ENCODE results near the gene CLEC4F. TPM values are rescaled to one million over a fixed set of nuclear protein-coding genes. Genes with fewer than 3 reads are reported as not detected.

Gene CLEC4F
- total and polyA plus RNA-seq, 2 experiments from 2014 or later: not detected

DNA sequence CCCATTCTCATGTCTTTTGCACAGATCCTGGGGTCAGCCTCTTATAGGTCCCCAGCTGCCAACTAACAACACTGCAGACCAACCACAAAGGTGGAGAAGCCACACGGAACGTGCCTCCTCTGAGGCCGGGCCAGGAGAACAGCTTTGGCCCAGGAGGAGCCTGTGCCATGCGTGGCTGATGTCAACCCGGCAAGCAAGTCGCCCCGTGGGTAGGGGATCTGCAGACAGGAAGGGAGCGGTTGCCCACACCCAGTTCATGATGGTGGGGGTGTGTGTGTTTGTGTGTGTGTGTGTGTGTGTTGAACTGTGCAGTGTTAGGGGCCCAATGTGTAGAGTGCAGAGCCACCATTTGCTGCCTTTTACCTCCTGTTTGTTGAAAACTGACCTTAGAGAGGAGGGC lies 2.4 kb upstream of the CLEC4F start:
- H3K27ac ChIP-seq (ENCODE audit: low read depth): no peak overlapping the region
- peaks cover 5% of the 10 kb centered on the region; the same call in 1 of the 2 replicates for H3K4me1 ChIP-seq (ENCODE audit: insufficient read depth)
- no peak overlapping the region for H3K4me3 ChIP-seq
- DNase-seq (ENCODE audit: low spot score) (no peak), ATAC-seq (no peak)
- Mint-ChIP-seq H3K27ac (no peak overlapping the region), H3K4me1 (peaks cover 9% of the 10 kb centered on the region), H3K9me3 (no peaks in the 10 kb centered on the region), H3K27me3 (ENCODE audit: insufficient read depth, low read depth, poor library complexity) (peaks cover 9% of the 10 kb centered on the region), H3K4me3 (no peak overlapping the region), H3K36me3 (ENCODE audit: low read depth) (no peaks in the 10 kb centered on the region)
- H3K36me3 ChIP-seq (ENCODE audit: insufficient read depth): no peaks in the 10 kb centered on the region
- H3F3A ChIP-seq (replicated peaks; ENCODE audit: low read depth): no peaks in the 10 kb centered on the region
- no peak overlapping the region for H2AFZ ChIP-seq
- H3K9me2 ChIP-seq (ENCODE audit: insufficient read depth): no peaks in the 10 kb centered on the region
- no peak overlapping the region for H3K4me2 ChIP-seq
- H4K20me1 ChIP-seq (replicated peaks; ENCODE audit: insufficient read depth): no peaks in the 10 kb centered on the region
- TF ChIP-seq JUNB (IDR thresholded peaks at IDR 0.05; ENCODE audit: unreplicated experiment) (no peak), EZH2 (IDR thresholded peaks at IDR 0.05; ENCODE audit: low read depth, unreplicated experiment) (no peak), POLR2AphosphoS5 (IDR thresholded peaks at IDR 0.05; ENCODE audit: low read depth) (no peak), NANOG (IDR thresholded peaks at IDR 0.05; ENCODE audit: borderline replicate concordance) (no peak), CREB1 (CRISPR knock-in tag; IDR thresholded peaks at IDR 0.05; ENCODE audit: low read depth) (no peak), EZH2phosphoT487 (IDR thresholded peaks at IDR 0.05; ENCODE audit: unreplicated experiment) (no peak), ZNF331 (CRISPR knock-in tag; IDR thresholded peaks at IDR 0.05; ENCODE audit: low read depth) (no peak), ZNF114 (CRISPR knock-in tag; IDR thresholded peaks at IDR 0.05) (no peak), STAT1 (IDR thresholded peaks at IDR 0.05; ENCODE audit: unreplicated experiment) (no peak)
- TF ChIP-seq, protein P1, sequence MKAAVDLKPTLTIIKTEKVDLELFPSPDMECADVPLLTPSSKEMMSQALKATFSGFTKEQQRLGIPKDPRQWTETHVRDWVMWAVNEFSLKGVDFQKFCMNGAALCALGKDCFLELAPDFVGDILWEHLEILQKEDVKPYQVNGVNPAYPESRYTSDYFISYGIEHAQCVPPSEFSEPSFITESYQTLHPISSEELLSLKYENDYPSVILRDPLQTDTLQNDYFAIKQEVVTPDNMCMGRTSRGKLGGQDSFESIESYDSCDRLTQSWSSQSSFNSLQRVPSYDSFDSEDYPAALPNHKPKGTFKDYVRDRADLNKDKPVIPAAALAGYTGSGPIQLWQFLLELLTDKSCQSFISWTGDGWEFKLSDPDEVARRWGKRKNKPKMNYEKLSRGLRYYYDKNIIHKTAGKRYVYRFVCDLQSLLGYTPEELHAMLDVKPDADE (IDR thresholded peaks at IDR 0.05): no peak
- TF ChIP-seq, protein P2, sequence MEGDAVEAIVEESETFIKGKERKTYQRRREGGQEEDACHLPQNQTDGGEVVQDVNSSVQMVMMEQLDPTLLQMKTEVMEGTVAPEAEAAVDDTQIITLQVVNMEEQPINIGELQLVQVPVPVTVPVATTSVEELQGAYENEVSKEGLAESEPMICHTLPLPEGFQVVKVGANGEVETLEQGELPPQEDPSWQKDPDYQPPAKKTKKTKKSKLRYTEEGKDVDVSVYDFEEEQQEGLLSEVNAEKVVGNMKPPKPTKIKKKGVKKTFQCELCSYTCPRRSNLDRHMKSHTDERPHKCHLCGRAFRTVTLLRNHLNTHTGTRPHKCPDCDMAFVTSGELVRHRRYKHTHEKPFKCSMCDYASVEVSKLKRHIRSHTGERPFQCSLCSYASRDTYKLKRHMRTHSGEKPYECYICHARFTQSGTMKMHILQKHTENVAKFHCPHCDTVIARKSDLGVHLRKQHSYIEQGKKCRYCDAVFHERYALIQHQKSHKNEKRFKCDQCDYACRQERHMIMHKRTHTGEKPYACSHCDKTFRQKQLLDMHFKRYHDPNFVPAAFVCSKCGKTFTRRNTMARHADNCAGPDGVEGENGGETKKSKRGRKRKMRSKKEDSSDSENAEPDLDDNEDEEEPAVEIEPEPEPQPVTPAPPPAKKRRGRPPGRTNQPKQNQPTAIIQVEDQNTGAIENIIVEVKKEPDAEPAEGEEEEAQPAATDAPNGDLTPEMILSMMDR (conservative IDR thresholded peaks at IDR 0.05; ENCODE audit: low read depth in 2 of 2): no peak
- TF ChIP-seq, protein P3, sequence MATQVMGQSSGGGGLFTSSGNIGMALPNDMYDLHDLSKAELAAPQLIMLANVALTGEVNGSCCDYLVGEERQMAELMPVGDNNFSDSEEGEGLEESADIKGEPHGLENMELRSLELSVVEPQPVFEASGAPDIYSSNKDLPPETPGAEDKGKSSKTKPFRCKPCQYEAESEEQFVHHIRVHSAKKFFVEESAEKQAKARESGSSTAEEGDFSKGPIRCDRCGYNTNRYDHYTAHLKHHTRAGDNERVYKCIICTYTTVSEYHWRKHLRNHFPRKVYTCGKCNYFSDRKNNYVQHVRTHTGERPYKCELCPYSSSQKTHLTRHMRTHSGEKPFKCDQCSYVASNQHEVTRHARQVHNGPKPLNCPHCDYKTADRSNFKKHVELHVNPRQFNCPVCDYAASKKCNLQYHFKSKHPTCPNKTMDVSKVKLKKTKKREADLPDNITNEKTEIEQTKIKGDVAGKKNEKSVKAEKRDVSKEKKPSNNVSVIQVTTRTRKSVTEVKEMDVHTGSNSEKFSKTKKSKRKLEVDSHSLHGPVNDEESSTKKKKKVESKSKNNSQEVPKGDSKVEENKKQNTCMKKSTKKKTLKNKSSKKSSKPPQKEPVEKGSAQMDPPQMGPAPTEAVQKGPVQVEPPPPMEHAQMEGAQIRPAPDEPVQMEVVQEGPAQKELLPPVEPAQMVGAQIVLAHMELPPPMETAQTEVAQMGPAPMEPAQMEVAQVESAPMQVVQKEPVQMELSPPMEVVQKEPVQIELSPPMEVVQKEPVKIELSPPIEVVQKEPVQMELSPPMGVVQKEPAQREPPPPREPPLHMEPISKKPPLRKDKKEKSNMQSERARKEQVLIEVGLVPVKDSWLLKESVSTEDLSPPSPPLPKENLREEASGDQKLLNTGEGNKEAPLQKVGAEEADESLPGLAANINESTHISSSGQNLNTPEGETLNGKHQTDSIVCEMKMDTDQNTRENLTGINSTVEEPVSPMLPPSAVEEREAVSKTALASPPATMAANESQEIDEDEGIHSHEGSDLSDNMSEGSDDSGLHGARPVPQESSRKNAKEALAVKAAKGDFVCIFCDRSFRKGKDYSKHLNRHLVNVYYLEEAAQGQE (IDR thresholded peaks at IDR 0.05; ENCODE audit: unreplicated experiment): no peak
- TF ChIP-seq, protein P4, sequence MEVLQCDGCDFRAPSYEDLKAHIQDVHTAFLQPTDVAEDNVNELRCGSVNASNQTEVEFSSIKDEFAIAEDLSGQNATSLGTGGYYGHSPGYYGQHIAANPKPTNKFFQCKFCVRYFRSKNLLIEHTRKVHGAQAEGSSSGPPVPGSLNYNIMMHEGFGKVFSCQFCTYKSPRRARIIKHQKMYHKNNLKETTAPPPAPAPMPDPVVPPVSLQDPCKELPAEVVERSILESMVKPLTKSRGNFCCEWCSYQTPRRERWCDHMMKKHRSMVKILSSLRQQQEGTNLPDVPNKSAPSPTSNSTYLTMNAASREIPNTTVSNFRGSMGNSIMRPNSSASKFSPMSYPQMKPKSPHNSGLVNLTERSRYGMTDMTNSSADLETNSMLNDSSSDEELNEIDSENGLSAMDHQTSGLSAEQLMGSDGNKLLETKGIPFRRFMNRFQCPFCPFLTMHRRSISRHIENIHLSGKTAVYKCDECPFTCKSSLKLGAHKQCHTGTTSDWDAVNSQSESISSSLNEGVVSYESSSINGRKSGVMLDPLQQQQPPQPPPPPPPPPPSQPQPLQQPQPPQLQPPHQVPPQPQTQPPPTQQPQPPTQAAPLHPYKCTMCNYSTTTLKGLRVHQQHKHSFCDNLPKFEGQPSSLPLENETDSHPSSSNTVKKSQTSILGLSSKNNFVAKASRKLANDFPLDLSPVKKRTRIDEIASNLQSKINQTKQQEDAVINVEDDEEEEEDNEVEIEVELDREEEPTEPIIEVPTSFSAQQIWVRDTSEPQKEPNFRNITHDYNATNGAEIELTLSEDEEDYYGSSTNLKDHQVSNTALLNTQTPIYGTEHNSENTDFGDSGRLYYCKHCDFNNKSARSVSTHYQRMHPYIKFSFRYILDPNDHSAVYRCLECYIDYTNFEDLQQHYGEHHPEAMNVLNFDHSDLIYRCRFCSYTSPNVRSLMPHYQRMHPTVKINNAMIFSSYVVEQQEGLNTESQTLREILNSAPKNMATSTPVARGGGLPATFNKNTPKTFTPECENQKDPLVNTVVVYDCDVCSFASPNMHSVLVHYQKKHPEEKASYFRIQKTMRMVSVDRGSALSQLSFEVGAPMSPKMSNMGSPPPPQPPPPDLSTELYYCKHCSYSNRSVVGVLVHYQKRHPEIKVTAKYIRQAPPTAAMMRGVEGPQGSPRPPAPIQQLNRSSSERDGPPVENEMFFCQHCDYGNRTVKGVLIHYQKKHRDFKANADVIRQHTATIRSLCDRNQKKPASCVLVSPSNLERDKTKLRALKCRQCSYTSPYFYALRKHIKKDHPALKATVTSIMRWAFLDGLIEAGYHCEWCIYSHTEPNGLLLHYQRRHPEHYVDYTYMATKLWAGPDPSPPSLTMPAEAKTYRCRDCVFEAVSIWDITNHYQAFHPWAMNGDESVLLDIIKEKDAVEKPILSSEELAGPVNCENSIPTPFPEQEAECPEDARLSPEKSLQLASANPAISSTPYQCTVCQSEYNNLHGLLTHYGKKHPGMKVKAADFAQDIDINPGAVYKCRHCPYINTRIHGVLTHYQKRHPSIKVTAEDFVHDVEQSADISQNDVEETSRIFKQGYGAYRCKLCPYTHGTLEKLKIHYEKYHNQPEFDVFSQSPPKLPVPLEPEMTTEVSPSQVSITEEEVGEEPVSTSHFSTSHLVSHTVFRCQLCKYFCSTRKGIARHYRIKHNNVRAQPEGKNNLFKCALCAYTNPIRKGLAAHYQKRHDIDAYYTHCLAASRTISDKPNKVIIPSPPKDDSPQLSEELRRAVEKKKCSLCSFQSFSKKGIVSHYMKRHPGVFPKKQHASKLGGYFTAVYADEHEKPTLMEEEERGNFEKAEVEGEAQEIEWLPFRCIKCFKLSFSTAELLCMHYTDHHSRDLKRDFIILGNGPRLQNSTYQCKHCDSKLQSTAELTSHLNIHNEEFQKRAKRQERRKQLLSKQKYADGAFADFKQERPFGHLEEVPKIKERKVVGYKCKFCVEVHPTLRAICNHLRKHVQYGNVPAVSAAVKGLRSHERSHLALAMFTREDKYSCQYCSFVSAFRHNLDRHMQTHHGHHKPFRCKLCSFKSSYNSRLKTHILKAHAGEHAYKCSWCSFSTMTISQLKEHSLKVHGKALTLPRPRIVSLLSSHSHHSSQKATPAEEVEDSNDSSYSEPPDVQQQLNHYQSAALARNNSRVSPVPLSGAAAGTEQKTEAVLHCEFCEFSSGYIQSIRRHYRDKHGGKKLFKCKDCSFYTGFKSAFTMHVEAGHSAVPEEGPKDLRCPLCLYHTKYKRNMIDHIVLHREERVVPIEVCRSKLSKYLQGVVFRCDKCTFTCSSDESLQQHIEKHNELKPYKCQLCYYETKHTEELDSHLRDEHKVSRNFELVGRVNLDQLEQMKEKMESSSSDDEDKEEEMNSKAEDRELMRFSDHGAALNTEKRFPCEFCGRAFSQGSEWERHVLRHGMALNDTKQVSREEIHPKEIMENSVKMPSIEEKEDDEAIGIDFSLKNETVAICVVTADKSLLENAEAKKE (CRISPR knock-in tag; IDR thresholded peaks at IDR 0.05): no peak
- no peaks in the 10 kb centered on the region for H3K79me2 ChIP-seq (replicated peaks; ENCODE audit: insufficient read depth)
- peaks cover 3% of the 10 kb centered on the region; the same call in 1 of the 2 replicates for H3K27me3 ChIP-seq (ENCODE audit: insufficient read depth)
